Limb (tissue), 2 donors: ENCODE data around the gene ITK.
"Not testable (repeated sequence)": the region's sequence is repeated elsewhere in the genome, so short reads cannot be mapped to it uniquely, and the experiment has no call there.

Experiments
- DNase-seq, 2 donors: peaks; one replicate each; pipeline ENCODE4 v3.0.0-alpha.2; 2016; ENCODE audit errors: extremely low spot score in 2 of 2

ITK gene

DNA sequence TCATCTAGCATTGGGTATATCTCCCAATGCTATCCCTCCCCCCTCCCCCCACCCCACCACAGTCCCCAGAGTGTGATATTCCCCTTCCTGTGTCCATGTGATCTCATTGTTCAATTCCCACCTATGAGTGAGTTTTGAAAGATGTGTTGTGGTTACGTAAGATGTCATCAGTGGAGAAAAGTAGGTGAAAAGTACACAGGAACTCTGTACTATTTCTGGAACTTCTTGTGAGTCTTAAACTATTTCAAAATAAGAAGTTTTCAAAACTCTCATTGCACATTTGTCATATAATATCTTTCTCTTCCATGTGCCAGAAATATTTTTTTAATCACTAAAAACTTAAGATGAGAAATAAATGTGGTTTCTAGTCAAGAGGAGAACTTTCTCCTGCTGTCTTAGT is 30.0 kb downstream of the ITK start:
- DNase-seq: not testable (repeated sequence)

DNA sequence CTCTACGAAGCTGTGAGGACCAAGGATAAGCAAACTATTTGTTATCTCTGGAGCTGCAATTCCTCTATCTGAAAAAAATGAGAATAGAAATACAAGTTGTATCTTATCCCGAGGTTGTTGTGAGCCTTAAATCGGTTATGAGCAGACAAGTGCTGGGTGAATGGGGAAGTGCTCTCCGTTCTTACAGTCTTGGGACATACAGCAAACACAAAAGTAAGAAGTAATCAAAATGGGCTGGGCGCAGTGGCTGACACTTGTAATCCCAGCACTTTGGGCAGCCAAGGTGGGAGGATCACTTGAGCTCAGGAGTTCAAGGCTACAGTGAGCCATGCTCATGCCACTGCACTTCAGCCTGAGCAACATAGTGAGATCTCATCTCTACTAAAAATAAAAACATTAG is 31.7 kb downstream of the ITK start:
- DNase-seq: no peak

DNA sequence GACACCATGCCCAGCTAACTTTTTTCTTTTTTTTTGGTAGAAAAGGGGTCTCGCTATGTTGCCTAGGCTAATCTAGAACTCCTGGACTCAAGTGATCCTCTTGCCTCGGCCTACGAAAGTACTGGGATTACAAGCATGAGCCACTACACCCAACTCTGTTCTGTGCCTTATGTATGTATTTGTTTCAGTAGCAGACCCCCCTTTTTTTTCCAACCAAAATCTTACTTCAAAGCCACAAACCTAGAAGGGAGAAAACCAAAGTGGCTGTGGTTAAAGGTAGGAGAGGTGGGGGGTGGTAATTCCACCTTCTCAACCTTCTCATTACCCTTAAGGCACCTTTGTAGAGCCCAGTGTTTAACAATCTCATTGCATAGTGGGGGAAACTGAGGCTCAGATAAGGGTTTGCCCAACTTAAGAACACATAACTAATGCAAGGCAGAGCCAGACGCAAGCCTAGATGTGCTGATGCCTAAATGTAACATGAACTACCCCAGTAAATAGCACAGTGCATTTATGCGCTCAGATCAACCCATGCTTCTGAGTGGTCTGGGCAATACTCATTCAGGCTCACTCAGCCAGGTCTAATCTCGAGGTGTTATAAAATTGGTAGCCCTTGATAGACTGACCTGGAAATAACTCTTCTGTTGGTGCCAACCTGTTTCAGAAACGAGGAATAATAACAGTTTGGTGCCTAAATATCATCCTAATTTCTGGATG is 33.0 kb downstream of the ITK start:
- no peak for DNase-seq

DNA sequence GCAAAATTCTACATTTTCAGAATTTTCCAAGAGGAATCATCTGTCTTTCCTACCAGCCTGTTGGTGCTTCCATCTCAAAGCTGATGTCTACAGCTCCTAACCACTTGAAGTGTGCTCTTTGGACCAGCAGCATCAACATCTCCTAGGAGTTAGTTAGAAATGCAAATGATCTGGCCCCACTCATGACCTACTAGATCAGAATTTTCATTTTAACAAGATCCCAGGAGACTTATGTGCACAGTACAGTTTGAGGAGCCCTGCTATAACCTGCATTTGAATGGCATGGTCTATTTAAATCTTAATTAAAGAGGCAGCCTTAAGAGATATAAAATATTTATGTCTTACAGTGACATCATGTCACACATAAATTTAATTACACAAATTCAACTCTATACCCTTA is 33.8 kb downstream of the ITK start:
- no peak for DNase-seq

DNA sequence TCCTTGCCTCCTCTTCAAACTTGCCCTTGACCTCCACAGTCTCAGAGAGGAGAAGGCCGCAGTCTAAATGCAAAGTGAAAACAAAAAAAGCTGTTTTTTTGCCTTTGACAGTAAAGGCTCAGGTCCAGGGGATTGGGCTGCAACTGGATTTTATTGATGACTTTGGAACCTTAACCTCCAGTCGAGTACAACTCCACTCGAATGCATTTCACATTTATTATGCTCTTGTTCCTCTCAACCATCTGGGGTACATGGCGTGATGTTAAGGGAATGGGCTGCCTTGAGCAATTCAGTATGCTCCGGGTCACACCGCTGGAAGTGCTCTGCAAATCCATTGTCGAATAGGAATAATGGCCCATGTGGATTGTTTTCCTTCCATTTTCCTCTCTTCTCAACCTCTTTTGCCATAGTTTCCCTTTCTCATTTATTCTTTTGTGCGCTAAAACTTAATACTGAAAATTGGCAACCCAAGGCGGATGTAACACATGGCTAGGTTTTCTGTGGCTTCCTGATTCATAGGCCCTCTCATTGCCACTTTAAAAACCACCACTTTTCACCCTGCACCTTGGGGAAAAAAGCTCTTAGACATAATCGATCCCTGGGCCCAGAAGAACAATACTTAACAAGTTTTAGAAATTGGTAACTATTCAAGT is 34.3 kb downstream of the ITK start:
- DNase-seq: no peak

DNA sequence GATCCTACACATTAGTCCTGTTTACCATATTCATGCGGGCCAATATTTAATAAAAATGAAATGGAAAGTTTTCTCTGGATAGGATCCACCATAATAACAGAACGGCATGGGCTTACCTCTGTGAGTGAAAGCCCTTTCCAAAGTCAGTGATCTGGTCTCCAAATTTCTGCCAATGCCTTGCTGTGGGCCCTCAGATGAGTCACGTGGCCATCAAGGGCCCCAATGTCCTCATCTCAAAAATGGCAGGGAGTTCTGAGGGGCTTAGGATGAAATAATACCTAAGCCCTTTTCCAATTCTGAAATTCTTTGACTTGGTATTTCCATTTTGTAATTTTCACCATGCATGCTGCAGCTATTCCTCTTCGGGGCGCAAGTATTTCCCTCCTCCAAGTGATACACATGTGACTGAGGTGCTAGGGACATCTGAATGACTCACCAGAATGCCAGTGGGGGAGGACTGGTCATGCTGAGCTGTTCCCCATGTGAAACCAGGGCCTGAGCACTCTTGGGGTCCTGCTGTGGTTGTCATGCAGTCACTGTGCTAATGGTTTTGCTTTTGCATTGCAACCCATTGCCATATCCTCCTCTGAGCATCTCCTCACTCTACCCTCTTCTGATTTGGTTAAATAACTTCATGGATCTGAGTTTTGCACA is 35.0 kb downstream of the ITK start:
- no peak for DNase-seq

DNA sequence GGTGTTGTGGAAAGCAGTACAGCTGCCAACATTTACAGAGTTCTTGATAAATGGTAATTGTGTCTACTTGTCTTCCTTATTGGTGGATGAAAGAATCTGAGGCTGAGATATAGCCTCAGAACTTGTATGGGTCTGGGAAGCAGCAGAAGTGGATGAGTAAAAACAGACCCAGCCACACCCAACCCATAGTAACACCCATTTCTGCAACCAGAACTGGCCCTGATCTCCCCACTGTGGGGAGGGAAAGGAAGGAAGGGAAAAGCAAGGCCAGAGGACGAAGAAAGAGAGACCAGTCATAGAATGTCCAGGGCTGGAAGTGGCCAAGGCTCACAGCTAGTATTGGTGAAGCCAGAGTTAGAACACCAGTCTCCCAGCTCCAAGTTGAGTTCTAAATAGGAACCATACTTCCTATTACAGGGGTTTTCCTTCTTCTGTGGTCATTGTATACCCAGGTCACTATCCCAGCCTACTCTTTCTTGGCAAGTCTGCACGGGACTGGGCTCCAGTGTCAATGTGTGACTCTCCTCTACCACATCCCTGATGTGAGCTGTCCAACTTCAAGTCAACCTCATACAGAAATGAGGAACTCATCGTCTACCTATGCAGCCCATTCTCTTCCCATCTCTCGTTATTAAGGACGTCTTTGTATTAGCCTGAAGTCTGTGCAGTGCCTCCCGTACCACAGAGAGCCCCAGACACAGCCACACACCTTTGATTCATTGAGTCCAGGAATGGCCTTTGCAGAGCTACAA is 35.9 kb downstream of the ITK start:
- no peak for DNase-seq

DNA sequence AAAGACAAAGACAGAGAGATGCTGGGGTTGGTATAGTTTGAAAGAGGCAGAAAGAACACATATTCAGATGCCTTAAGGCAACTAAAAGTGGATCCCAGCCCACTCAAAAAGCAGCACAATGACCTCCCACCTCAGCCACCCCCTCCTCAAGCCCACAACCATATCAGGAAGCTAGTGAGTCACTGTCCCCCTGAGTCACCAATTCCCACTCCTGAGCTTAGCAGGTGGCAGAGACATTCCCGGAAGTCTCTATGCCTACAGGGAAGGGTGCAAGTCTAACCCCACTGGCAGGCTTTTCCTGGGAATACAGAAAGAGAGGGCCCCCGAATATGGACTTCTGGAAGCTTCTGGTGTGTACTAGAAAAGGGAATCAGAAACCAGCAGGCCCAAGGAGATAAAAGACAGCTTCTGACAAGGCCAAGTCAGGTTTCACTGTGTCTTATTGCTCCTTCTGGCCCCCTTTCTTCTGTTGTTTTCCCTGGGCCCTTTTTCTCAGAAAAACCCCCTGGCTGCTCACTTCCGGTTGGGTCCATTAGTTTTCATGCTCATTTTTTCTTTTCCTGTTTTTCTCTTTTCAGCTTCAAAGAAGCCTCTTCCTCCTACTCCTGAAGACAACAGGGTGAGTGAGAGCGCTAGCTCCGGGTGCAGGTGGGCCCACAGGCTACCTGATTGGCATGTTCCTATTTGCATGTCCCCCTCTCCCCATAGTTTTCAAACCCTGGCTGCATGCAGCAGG is 36.8 kb downstream of the ITK start:
- no peak for DNase-seq

DNA sequence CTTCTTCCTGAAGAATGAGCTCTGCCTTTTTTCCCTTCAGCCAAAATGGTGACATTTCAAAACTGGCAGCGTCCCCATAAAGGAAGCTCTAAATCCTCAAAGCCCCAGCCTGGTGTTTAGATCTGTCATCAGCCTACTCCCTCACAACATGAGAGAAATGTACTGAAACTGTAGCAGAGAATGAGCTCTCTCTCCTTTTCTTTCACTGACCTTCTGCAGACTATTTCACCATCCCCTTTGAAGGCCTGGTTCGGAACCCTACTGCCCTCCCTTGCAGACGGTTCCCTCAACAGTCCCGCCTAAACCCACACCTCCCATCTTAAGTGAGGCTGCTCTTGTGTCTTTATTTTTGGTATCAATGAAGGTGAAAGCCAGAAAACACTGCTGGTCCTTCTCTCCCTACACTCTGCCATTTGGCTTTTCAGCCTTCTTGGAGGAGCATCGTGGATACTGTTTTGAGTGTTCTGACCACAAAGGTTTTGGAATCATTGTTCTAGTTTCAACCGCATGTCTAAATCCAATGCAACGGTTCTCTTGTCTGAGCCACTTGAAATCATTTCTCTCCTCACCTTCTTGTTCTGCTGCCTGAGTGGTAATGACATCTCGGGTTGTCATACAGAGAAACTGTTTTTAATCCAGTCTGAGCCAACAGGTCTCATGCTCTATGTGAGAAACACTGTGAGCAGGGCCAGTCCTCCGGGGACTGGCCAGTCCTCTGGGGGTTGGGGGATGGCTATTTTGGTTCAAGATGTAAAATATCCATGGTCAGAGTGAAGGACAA is 39.0 kb downstream of the ITK start:
- no peak for DNase-seq

DNA sequence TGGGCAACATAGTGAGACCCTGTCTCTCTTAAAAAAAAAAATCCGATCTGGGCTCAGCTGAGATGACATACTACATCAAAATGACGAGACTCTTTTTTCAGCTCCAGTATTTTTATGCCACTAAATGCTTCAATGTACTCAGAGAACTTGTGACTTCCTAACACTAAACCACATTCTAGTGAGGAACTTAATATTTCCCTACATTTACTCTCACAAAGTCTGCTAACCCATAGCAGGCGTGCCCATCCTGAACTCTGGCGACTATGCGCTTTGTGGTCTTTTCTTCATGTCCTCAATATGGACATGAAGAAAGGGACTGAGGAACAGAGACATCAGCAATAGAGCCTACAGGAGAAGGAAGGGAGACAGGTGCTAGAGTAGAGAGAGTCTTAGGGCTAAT is 41.3 kb downstream of the ITK start:
- DNase-seq: no peak

DNA sequence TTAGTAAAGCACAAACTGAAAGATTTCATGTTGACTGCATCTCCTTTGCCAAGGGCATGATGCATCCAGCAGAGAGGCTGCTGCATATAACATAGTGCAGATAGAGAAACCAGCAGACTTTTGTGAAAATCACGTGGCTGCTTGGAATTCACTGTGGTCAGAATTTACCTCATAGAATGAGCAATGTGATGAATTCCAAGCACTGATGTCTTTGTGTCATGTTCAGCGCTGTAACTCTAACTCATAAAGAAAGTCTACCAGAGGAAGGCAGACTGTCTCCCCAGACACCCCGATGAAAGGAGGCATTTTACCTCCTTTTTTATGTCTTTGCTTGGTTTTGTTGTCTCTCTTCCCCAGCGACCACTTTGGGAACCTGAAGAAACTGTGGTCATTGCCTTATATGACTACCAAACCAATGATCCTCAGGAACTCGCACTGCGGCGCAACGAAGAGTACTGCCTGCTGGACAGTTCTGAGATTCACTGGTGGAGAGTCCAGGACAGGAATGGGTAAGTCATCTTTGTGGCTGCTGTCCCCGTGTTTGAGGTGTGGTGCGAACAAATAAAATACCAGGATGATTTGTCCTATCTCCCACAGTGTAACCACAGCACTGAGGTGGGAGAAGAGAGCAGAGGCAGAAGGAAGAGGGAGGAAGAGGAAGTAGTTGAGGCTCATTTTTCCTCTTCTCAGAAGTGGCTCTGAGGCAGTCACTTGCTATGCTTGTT is 42.0 kb downstream of the ITK start:
- DNase-seq: no peak

DNA sequence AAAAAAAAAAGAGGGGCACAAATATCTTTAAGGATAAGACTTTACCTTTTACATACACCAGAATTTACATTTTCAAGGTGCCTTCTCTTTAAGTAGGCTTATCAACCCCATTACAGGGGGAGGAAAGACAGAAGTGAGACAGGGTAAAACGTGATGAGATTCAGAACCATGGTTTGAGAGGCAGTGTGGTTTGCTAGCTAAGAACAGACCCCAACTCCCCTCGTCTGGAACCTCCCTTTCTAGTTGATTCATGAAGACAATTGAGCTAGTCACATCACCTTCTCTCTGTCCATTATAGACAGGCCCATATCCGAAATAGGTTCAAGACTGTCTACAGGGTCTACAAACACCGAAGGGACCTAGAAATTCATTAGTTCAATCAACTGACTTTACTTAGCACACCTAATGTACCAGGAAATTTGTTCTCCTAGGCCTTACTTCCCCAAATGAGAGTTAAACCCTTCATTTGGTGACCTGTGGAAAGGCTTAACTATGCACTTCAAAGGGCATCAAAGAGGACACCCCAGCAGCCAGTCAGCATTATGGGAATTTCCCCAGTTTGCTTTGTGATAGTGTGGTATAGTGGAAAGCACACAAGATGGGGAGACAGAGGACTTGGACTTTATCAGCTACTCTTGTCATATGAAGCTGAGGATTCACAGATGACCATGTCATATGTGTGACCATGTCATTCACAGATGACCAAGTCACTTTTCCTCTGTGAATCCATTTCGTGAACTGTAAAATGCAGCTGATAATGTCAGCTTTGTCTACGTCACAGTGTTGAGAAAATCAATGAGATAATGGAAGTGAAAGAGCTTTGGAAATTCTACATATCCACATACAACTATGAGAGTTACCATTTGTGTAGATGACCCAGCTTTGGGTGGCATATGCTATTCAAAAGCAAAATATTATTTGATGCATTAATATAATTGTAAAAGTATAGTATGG is 45.1 kb downstream of the ITK start:
- no peak for DNase-seq

DNA sequence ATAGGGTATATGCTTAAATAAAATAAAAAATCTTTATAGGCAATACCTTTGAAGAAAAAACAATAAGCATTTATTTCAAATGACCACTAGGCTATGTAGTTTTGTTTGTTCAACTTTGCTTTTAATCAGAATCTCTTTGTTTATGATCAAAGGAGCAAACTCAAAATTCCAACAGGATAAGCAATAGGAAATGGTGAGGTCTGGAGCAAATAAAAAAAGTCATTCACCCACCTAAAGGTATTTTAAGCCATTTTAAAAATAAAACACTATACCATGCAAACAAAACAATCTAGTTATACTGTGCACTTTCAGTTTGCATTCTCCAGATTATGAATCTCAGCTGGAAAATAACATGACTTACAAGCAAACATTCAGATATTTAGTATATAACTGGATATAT is 50.0 kb downstream of the ITK start:
- DNase-seq: no peak

DNA sequence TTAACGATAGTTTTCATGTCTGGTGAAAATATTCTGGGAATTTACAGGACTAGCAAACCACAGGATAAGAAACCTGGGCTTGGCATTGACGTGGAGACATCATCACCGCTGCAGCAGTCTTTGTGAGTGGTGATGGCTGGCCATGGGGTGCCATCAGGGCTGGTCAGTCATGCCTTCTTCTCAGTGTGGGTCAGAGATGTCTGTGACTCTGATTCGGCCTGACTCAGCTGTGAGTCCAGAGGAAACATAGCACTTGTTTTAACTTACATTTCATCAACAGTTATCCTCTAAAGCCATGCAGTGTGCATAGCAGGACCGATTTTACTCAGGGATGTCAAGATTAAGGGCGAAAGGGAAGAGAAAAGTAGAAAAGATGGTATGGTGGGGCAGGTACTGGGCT is 52.1 kb downstream of the ITK start:
- no peak for DNase-seq

DNA sequence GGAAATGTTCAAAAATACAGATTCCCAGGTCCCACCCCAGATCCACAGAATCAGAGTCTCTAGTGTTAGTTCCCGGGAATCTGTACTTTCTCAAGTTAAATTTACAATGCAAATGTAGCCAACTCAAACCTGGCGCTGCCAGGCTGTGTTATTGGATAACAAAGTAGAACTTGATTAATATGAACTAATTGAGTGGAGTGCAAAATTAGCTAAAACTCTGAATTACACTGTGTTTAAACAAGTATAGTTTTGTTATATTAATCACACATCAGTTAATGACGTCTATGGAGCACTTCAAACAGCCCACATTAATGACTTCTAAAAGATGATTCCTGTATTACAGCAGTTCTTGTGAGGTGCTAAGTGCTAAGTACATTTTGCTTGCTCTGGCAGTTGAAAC is 52.9 kb downstream of the ITK start:
- no peak for DNase-seq

DNA sequence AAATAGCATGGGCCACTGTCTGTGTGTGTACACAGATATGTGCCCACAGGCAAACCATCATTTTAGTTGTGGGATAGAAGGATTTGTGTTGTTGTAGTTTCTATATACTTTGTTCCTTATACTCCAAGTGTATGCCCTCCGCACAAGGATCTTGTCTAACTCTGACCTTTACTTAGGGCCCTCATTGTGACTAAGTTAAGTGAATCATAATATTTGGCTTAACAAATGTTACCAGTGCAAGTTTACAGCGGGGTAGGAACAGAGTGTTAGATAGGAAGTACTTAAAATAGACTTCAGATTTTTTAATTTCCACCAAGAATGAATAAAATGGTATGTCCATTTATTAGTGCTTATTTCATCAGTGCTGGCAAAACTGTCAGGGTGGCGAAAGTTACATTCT is 55.8 kb downstream of the ITK start:
- no peak for DNase-seq

DNA sequence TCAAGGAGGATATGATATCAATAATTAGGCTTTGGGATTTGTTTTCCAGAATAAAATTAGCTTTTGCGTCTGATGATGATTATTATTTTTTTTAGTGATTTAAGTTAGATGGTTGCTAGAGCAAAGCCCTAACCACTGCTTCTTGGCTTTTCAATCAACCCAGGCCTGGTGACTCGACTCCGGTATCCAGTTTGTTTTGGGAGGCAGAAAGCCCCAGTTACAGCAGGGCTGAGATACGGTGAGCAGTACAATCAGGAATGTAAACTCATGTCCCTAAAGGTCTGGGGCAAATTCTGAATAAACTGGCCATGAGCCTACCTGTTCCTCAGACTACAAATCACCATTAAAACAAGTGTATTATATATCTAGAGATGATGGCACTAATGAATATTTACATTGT is 60.8 kb downstream of the ITK start:
- no peak for DNase-seq

DNA sequence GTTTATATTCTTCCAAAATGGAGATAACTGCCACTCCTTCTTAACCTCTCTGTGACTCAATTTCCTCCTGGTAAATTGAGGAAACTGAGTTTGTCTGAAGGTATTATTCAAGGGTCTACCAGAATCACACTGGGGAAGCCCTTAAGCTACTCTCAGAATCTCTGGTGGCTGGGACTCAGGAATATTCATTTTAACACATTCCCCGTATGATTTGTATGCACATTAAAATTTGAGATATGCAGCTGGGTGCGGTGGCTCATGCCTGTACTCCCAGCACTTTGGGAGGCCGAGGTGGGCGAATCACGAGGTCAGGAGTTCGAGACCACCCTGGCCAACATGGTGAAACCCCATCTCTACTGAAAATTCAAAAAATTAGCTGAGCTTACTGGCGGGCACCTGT is 64.1 kb downstream of the ITK start:
- not testable (repeated sequence) for DNase-seq

DNA sequence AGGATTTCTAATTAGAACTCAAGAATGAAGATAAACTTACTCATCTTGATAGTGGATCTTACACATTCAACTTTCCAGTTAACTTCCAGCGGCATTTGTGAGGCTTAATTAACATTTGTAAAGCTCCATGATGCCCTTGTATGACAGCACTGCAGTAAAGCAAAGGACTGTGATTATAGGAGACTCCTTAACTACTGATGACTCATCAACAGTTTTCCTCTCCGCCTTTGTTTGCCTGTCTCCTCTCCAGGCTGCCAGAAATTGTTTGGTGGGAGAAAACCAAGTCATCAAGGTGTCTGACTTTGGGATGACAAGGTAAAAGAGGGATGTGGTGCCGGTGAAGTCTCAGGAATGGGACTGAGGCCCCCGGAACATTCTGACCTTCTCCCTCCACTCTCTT is 64.8 kb downstream of the ITK start:
- no peak for DNase-seq
